WTC11 (cell line): ENCODE measurements around the gene CACNA1C. TPM values are rescaled to one million over a fixed set of nuclear protein-coding genes. Genes with fewer than 3 reads are reported as not detected.

Source experiments
- ATAC-seq: fragments of 200-7000 bp; cut with Tn5 transposase; 2 replicates; pipeline ENCODE4 v1.10.0; 2021; ENCODE audit warnings: mild to moderate bottlenecking, moderate library complexity
- CTCF ChIA-PET: fragments of 300-600 bp; sonication (Branson Sonifier 250); formaldehyde crosslinking; loops from one replicate; lab custom pipeline; 2021; ENCODE audit warnings: antibody characterized with exemption; lab: Charles Lee
- POLR2A ChIA-PET: fragments of 350-600 bp; sonication (Branson Sonifier 250); formaldehyde crosslinking; loops from one replicate; lab custom pipeline; 2021; ENCODE audit warnings: antibody characterized with exemption; lab: Charles Lee
- DNase-seq: peaks from one replicate; pipeline ENCODE4 v3.0.0; 2021; ENCODE audit warnings: low spot score
- H3K27ac Mint-ChIP-seq: 2 replicates; pipeline ENCODE4 v1.8.0; 2021; ENCODE audit warnings: mixed read lengths
- H3K27me3 Mint-ChIP-seq: 2 replicates; pipeline ENCODE4 v1.8.0; 2021; ENCODE audit warnings: low read depth, mild to moderate bottlenecking, moderate library complexity, mixed read lengths
- H3K36me3 Mint-ChIP-seq: 2 replicates; pipeline ENCODE4 v1.8.0; 2021; ENCODE audit warnings: mixed read lengths
- H3K4me1 Mint-ChIP-seq: 2 replicates; pipeline ENCODE4 v1.8.0; 2022; ENCODE audit warnings: mixed read lengths
- H3K4me3 Mint-ChIP-seq: 2 replicates; pipeline ENCODE4 v1.8.0; 2021; ENCODE audit warnings: mild to moderate bottlenecking, moderate library complexity, mixed read lengths
- H3K9me3 Mint-ChIP-seq: 2 replicates; pipeline ENCODE4 v1.8.0; 2021; ENCODE audit warnings: mixed read lengths
- ARID4B ChIP-seq: sonication (generic); formaldehyde crosslinking; IDR thresholded peaks from 2 replicates; pipeline ENCODE4 v1.8.0; 2023; ENCODE audit warnings: missing genetic modification reagents, mild to moderate bottlenecking, borderline replicate concordance
- ATF3 ChIP-seq: sonication (generic); formaldehyde crosslinking; conservative IDR thresholded peaks from 2 replicates; pipeline ENCODE4 v1.8.1; 2022; ENCODE audit warnings: mild to moderate bottlenecking, missing genetic modification reagents
- CREB1 ChIP-seq: sonication (generic); formaldehyde crosslinking; IDR thresholded peaks from 2 replicates; pipeline ENCODE4 v1.8.0; 2023; ENCODE audit warnings: mild to moderate bottlenecking, missing genetic modification reagents
- E2F1 ChIP-seq: sonication (generic); formaldehyde crosslinking; IDR thresholded peaks from 2 replicates; pipeline ENCODE4 v1.8.0; 2022; ENCODE audit warnings: mild to moderate bottlenecking, missing genetic modification reagents
- ELF4 ChIP-seq: sonication (generic); formaldehyde crosslinking; IDR thresholded peaks from 2 replicates; pipeline ENCODE4 v1.8.1; 2022; ENCODE audit warnings: low read depth, mild to moderate bottlenecking, moderate library complexity, missing genetic modification reagents
- ETV6 ChIP-seq: sonication (generic); formaldehyde crosslinking; IDR thresholded peaks from 2 replicates; pipeline ENCODE4 v1.8.1; 2022; ENCODE audit warnings: mild to moderate bottlenecking, missing genetic modification reagents
- FOXP1 ChIP-seq: sonication (generic); formaldehyde crosslinking; IDR thresholded peaks from 2 replicates; pipeline ENCODE4 v1.8.0; 2022; ENCODE audit warnings: missing genetic modification reagents, mild to moderate bottlenecking, moderate library complexity, borderline replicate concordance
- IRF2 ChIP-seq: sonication (generic); formaldehyde crosslinking; IDR thresholded peaks from 2 replicates; pipeline ENCODE4 v1.8.0; 2022; ENCODE audit warnings: low read depth, missing genetic modification reagents, borderline replicate concordance
- KAT7 ChIP-seq: sonication (generic); formaldehyde crosslinking; IDR thresholded peaks from 2 replicates; pipeline ENCODE4 v1.8.1; 2023; ENCODE audit warnings: missing genetic modification reagents, mild to moderate bottlenecking, borderline replicate concordance
- MLX ChIP-seq: sonication (generic); formaldehyde crosslinking; IDR thresholded peaks from 2 replicates; pipeline ENCODE4 v1.8.1; 2023; ENCODE audit warnings: mild to moderate bottlenecking, missing genetic modification reagents, moderate library complexity
- NFYB ChIP-seq: sonication (generic); formaldehyde crosslinking; conservative IDR thresholded peaks from 2 replicates; pipeline ENCODE4 v1.8.0; 2022; ENCODE audit warnings: low read depth, missing genetic modification reagents
- NR2C2 ChIP-seq: sonication (generic); formaldehyde crosslinking; IDR thresholded peaks from 2 replicates; pipeline ENCODE4 v1.8.0; 2022; ENCODE audit warnings: mild to moderate bottlenecking, missing genetic modification reagents
- RORB ChIP-seq: fragments of 250-450 bp; sonication (Bioruptor Pico); IDR thresholded peaks from 2 replicates; pipeline ENCODE4 v1.9.0; 2021; ENCODE audit warnings: mild to moderate bottlenecking
- SMAD3 ChIP-seq: sonication (generic); formaldehyde crosslinking; IDR thresholded peaks from 2 replicates; pipeline ENCODE4 v1.8.0; 2022; ENCODE audit warnings: missing genetic modification reagents, mild to moderate bottlenecking, borderline replicate concordance
- SOX15 ChIP-seq: fragments of 250-450 bp; sonication (Bioruptor Pico); IDR thresholded peaks from 2 replicates; pipeline ENCODE4 v1.9.0; 2021; ENCODE audit warnings: mild to moderate bottlenecking
- TCF7 ChIP-seq: sonication (generic); formaldehyde crosslinking; IDR thresholded peaks from 2 replicates; pipeline ENCODE4 v1.8.0; 2022; ENCODE audit warnings: mild to moderate bottlenecking, low read depth, missing genetic modification reagents, moderate library complexity
- TEAD4 ChIP-seq: sonication (generic); formaldehyde crosslinking; IDR thresholded peaks from 2 replicates; pipeline ENCODE4 v1.8.0; 2022; ENCODE audit warnings: mild to moderate bottlenecking, missing genetic modification reagents
- ZBTB21 ChIP-seq: sonication (generic); formaldehyde crosslinking; IDR thresholded peaks from 2 replicates; pipeline ENCODE4 v1.8.1; 2023; ENCODE audit warnings: mild to moderate bottlenecking, missing genetic modification reagents, borderline replicate concordance
- ZNF317 ChIP-seq: sonication (generic); formaldehyde crosslinking; IDR thresholded peaks from 2 replicates; pipeline ENCODE4 v1.8.1; 2023; ENCODE audit warnings: low read depth, mild to moderate bottlenecking, moderate library complexity, missing genetic modification reagents, borderline replicate concordance
- ZNF396 ChIP-seq: fragments of 250-450 bp; sonication (Bioruptor Pico); IDR thresholded peaks from 2 replicates; pipeline ENCODE4 v1.8.0; 2021; ENCODE audit warnings: mild to moderate bottlenecking, moderate library complexity, borderline replicate concordance
- ZSCAN18 ChIP-seq: fragments of 250-450 bp; sonication (Bioruptor Pico); IDR thresholded peaks from 2 replicates; pipeline ENCODE4 v2.1.2; 2022; ENCODE audit warnings: mild to moderate bottlenecking, moderate library complexity
- total RNA-seq: library from RNA; stranded (reverse); gene quantifications from 3 replicates; pipeline ENCODE4 v1.2.3, GENCODE V29; 2021
- TF ChIP-seq, protein P1 (sequence below): sonication (generic); formaldehyde crosslinking; IDR thresholded peaks from 2 replicates; pipeline ENCODE4 v1.8.0; 2022; ENCODE audit warnings: mild to moderate bottlenecking, missing genetic modification reagents
- TF ChIP-seq, protein P2 (sequence below): sonication (generic); formaldehyde crosslinking; IDR thresholded peaks from 2 replicates; pipeline ENCODE4 v1.8.1; 2023; ENCODE audit warnings: mild to moderate bottlenecking, missing genetic modification reagents
- TF ChIP-seq, protein P3 (sequence below): sonication (generic); formaldehyde crosslinking; IDR thresholded peaks from 2 replicates; pipeline ENCODE4 v1.8.1; 2022; ENCODE audit warnings: missing genetic modification reagents, borderline replicate concordance

Gene CACNA1C
- total RNA-seq, 1 experiment from 2014 or later: 1.7 TPM

GRCh38 chr12:2076728-2077127, 23.9 kb downstream of the CACNA1C start:
- peaks cover 9% of the 10 kb centered on the region for H3K4me1 Mint-ChIP-seq
- H3K36me3 Mint-ChIP-seq: peaks cover 9% of the 10 kb centered on the region
- ChIA-PET CTCF (interaction anchor here (1.3 kb wide), 1 partner anchor 19 kb away, joined by 5 read pairs; no protein-coding TSS in a partner anchor), POLR2A (no interaction called here)
- DNase-seq: no peak
- H3K9me3 Mint-ChIP-seq: peaks cover 26% of the 10 kb centered on the region
- ATAC-seq: no peak
- H3K27me3 Mint-ChIP-seq: no peaks in the 10 kb centered on the region
- no peak overlapping the region for H3K27ac Mint-ChIP-seq
- TF ChIP-seq NR2C2 (CRISPR knock-in tag) (no peak), NFYB (no peak), RORB (CRISPR knock-in tag) (no peak), KAT7 (CRISPR knock-in tag) (no peak), ZBTB21 (CRISPR knock-in tag) (no peak), IRF2 (CRISPR knock-in tag) (no peak), E2F1 (no peak), ZSCAN18 (CRISPR knock-in tag) (no peak), ATF3 (CRISPR knock-in tag) (no peak), TEAD4 (CRISPR knock-in tag) (no peak), FOXP1 (CRISPR knock-in tag) (no peak), ARID4B (CRISPR knock-in tag) (no peak), ZNF317 (CRISPR knock-in tag) (no peak)
- TF ChIP-seq, protein P1, sequence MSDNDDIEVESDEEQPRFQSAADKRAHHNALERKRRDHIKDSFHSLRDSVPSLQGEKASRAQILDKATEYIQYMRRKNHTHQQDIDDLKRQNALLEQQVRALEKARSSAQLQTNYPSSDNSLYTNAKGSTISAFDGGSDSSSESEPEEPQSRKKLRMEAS (CRISPR knock-in tag): no peak
- H3K4me3 Mint-ChIP-seq: no peak overlapping the region

- ChIA-PET CTCF (no interaction called here), POLR2A (no interaction called here)
- DNase-seq (no peak), ATAC-seq (no peak)
- Mint-ChIP-seq H3K4me1 (peaks cover 25% of the 10 kb centered on the region), H3K27ac (no peak overlapping the region), H3K36me3 (peaks cover 8% of the 10 kb centered on the region), H3K4me3 (no peak overlapping the region), H3K9me3 (peaks cover 22% of the 10 kb centered on the region), H3K27me3 (no peaks in the 10 kb centered on the region)
- TF ChIP-seq, protein P2, sequence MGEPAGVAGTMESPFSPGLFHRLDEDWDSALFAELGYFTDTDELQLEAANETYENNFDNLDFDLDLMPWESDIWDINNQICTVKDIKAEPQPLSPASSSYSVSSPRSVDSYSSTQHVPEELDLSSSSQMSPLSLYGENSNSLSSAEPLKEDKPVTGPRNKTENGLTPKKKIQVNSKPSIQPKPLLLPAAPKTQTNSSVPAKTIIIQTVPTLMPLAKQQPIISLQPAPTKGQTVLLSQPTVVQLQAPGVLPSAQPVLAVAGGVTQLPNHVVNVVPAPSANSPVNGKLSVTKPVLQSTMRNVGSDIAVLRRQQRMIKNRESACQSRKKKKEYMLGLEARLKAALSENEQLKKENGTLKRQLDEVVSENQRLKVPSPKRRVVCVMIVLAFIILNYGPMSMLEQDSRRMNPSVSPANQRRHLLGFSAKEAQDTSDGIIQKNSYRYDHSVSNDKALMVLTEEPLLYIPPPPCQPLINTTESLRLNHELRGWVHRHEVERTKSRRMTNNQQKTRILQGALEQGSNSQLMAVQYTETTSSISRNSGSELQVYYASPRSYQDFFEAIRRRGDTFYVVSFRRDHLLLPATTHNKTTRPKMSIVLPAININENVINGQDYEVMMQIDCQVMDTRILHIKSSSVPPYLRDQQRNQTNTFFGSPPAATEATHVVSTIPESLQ: no peak
- no peak for TF ChIP-seq CREB1 (CRISPR knock-in tag)
- no peak for TF ChIP-seq ETV6 (CRISPR knock-in tag)
- TF ChIP-seq ZNF396 (CRISPR knock-in tag): no peak
- TF ChIP-seq MLX (CRISPR knock-in tag): no peak
- no peak for TF ChIP-seq ELF4
- no peak for TF ChIP-seq SOX15 (CRISPR knock-in tag)
- TF ChIP-seq ATF3 (CRISPR knock-in tag): no peak
- TF ChIP-seq, protein P3, sequence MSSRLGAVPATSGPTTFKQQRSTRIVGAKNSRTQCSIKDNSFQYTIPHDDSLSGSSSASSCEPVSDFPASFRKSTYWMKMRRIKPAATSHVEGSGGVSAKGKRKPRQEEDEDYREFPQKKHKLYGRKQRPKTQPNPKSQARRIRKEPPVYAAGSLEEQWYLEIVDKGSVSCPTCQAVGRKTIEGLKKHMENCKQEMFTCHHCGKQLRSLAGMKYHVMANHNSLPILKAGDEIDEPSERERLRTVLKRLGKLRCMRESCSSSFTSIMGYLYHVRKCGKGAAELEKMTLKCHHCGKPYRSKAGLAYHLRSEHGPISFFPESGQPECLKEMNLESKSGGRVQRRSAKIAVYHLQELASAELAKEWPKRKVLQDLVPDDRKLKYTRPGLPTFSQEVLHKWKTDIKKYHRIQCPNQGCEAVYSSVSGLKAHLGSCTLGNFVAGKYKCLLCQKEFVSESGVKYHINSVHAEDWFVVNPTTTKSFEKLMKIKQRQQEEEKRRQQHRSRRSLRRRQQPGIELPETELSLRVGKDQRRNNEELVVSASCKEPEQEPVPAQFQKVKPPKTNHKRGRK (CRISPR knock-in tag): no peak
- no peak for TF ChIP-seq TCF7 (CRISPR knock-in tag)
- no peak for TF ChIP-seq SMAD3 (CRISPR knock-in tag)
Observed at GRCh38 chr12:2080604-2081003, 27.8 kb downstream of the CACNA1C start.
